HFFc6 (cell line): ENCODE results near the gene RHOV. TPM values are rescaled to one million over a fixed set of nuclear protein-coding genes. Genes with fewer than 3 reads are reported as not detected.

ENCODE experiments used
- DNase-seq: peaks from one replicate; pipeline ENCODE4 v3.0.0-alpha.2; 2018
- H3K27ac Mint-ChIP-seq: 2 replicates; pipeline ENCODE4 v1.8.0; 2020; ENCODE audit warnings: mild to moderate bottlenecking, mixed read lengths
- H3K27me3 Mint-ChIP-seq: 2 replicates; pipeline ENCODE4 v1.8.0; 2021; ENCODE audit warnings: mild to moderate bottlenecking, moderate library complexity, mixed read lengths; ENCODE audit not compliant: insufficient read depth
- H3K36me3 Mint-ChIP-seq: 2 replicates; pipeline ENCODE4 v1.8.0; 2021; ENCODE audit warnings: low read depth, mixed read lengths
- H3K4me1 Mint-ChIP-seq: 2 replicates; pipeline ENCODE4 v1.8.0; 2020; ENCODE audit warnings: low read depth, mixed read lengths
- H3K4me3 Mint-ChIP-seq: 2 replicates; pipeline ENCODE4 v1.8.0; 2020; ENCODE audit warnings: mild to moderate bottlenecking, moderate library complexity, mixed read lengths
- H3K9me3 Mint-ChIP-seq: 2 replicates; pipeline ENCODE4 v1.8.0; 2020; ENCODE audit warnings: mild to moderate bottlenecking, mixed read lengths
- total RNA-seq, 6 experiments: library from RNA; stranded (reverse); fragmentation: NEBNext Ultra II Directional; extraction: Animal tissue kit (Norgen Biotek cat#: 25700); gene quantifications; 2 replicates in 1 of 6; 3 replicates in 5 of 6; pipeline ENCODE4 v1.2.3, GENCODE V29; 2021
- TF ChIP-seq, protein P1 (sequence below): fragments of 200-600 bp; sonication (generic); IDR thresholded peaks from 2 replicates; pipeline ENCODE4 v1.5.0; 2021; ENCODE audit warnings: antibody characterized with exemption, mild to moderate bottlenecking

The RHOV gene
- total RNA-seq, 6 experiments from 2014 or later = 0.14 to 0.41 (median 0.31) TPM; not detected in 1

- Mint-ChIP-seq H3K9me3 (no peaks in the 10 kb centered on the region), H3K36me3 (no peaks in the 10 kb centered on the region), H3K27ac (no peak overlapping the region), H3K27me3 (peaks cover 6% of the 10 kb centered on the region), H3K4me3 (no peak overlapping the region), H3K4me1 (no peaks in the 10 kb centered on the region)
- TF ChIP-seq, protein P1, sequence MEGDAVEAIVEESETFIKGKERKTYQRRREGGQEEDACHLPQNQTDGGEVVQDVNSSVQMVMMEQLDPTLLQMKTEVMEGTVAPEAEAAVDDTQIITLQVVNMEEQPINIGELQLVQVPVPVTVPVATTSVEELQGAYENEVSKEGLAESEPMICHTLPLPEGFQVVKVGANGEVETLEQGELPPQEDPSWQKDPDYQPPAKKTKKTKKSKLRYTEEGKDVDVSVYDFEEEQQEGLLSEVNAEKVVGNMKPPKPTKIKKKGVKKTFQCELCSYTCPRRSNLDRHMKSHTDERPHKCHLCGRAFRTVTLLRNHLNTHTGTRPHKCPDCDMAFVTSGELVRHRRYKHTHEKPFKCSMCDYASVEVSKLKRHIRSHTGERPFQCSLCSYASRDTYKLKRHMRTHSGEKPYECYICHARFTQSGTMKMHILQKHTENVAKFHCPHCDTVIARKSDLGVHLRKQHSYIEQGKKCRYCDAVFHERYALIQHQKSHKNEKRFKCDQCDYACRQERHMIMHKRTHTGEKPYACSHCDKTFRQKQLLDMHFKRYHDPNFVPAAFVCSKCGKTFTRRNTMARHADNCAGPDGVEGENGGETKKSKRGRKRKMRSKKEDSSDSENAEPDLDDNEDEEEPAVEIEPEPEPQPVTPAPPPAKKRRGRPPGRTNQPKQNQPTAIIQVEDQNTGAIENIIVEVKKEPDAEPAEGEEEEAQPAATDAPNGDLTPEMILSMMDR = no peak
- DNase-seq = no peak
Measured at GRCh38 chr15:40918146-40918798, 44.2 kb upstream of the RHOV start.

DNA sequence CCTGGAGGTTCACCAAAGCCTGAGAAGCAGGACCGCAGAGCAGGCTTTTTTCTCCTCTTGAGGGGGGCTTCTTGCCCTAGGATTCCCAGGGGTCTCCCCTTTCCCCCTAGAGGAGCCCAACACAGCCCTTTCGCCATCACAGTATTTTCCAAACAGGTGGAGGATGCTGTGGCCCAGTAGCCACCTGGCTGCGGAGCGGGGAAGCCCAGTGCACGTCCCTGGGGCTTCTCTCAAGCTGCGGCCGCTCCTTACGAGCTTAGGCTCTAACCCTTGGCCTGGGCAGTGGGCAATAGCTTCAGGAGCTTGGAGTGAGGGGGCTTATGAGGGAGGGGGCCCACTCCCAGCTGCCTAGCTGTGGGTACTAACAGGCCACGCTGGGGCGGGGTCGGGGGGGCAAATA is 43.6 kb upstream of the RHOV start:
- TF ChIP-seq, protein P1 = no peak
- DNase-seq = no peak
- Mint-ChIP-seq H3K27me3 (peaks cover 6% of the 10 kb centered on the region), H3K9me3 (no peaks in the 10 kb centered on the region), H3K27ac (no peak overlapping the region), H3K4me1 (no peaks in the 10 kb centered on the region), H3K36me3 (no peaks in the 10 kb centered on the region), H3K4me3 (no peak overlapping the region)

DNA sequence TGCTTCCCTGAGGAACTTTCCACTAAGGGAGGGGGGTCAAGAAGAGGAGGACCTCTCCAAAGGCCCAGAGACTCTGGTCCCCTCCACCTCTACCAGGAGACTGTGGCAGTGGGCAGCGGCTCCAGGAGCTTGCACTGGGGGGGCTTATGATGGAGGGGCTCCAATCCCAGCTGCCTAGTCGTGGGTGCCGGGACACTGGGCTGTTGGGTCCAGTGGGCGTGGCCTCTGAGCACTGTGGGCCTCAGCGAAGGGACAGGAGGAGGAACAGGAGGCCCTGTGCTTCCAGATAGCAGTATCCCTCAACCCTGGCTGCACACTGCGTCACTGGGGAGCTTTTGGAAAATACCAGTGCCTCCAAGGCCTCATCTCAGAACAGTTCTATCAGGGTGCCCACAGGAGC is 41.6 kb upstream of the RHOV start:
- Mint-ChIP-seq H3K27me3 (peaks cover 2% of the 10 kb centered on the region; the same call in 1 of the 2 replicates), H3K27ac (no peak overlapping the region), H3K9me3 (no peaks in the 10 kb centered on the region), H3K36me3 (no peaks in the 10 kb centered on the region), H3K4me3 (no peak overlapping the region), H3K4me1 (peaks cover 5% of the 10 kb centered on the region; the same call in 1 of the 2 replicates)
- TF ChIP-seq, protein P1 = no peak
- no peak for DNase-seq

DNA sequence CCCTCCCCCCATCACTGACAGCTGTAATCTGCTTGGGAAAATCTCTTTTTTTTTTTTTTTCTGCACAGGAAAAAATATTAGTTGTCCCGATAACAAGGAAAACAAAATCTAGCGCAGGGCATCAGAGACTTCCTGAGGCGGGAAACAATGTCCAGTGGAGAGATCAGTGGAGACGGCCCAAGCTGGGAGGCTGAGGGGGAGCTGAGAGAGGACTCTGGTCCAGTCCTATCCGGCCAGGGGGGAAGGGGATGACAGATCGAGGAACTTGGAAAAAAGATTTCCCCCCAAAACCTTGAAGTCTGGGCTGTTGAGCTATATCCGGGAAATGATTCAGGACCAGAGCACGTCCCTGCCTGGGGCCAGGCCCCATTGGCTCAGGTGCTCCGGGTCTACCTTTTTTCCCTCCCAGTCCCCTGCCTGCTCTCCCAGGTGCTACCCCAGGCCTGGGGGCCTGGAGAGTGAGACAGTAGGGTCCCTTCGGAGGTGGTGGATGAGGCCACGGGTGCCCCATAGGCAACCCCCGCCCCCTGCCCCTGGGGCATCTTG is 41.2 kb upstream of the RHOV start:
- Mint-ChIP-seq H3K36me3 (no peaks in the 10 kb centered on the region), H3K27me3 (peaks cover 2% of the 10 kb centered on the region; the same call in 1 of the 2 replicates), H3K4me1 (peaks cover 10% of the 10 kb centered on the region), H3K27ac (no peak overlapping the region), H3K9me3 (no peaks in the 10 kb centered on the region), H3K4me3 (no peak overlapping the region)
- no peak for DNase-seq
- TF ChIP-seq, protein P1 = no peak

DNA sequence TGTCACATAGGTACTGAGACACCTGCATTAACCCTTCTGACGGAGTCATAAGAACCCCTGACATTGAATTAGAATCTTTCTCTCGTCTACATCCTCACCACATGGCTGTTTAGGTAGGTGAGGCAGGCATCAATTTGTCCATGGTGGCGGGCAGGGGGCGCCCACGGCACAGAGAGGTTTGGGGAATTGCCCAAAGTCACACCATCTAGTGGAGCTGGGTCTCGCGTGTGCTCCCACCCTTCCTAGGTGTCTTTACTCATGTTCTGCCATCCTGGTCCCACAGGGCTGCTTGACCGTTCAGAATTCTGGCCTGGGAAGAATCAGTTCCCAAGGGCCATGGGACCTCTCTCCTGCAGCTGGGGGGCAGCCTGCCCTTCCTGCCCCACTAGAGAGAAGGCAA is 40.5 kb upstream of the RHOV start:
- H3K27ac Mint-ChIP-seq = no peak overlapping the region
- H3K4me3 Mint-ChIP-seq = no peak overlapping the region
- DNase-seq = no peak
- H3K9me3 Mint-ChIP-seq = no peaks in the 10 kb centered on the region
- peaks cover 17% of the 10 kb centered on the region for H3K4me1 Mint-ChIP-seq
- TF ChIP-seq, protein P1 = no peak
- no peaks in the 10 kb centered on the region for H3K36me3 Mint-ChIP-seq
- H3K27me3 Mint-ChIP-seq = peaks cover 2% of the 10 kb centered on the region; the same call in 1 of the 2 replicates
